Hepatocyte (in vitro differentiated cells): Measurements from ENCODE around the gene F7. TPM values are rescaled to one million over a fixed set of nuclear protein-coding genes. Genes with fewer than 3 reads are reported as not detected.

Experiments used
- DNase-seq: peaks from one replicate; pipeline ENCODE4 v3.0.0-alpha.2; 2016; ENCODE audit warnings: low spot score
- H2AFZ ChIP-seq: fragments of 200-600 bp; sonication (generic); 2 replicates; pipeline ENCODE4 v1.6.0; 2016; ENCODE audit warnings: antibody characterized with exemption, mild to moderate bottlenecking
- H3K27ac ChIP-seq: fragments of 200-600 bp; sonication (generic); 2 replicates; pipeline ENCODE4 v1.5.1; 2016; ENCODE audit warnings: mild to moderate bottlenecking
- H3K27me3 ChIP-seq: fragments of 200-600 bp; sonication (generic); 2 replicates; pipeline ENCODE4 v1.6.1; 2016
- H3K36me3 ChIP-seq: fragments of 200-600 bp; sonication (generic); replicated peaks from 2 replicates; pipeline ENCODE4 v1.5.1; 2016; ENCODE audit warnings: low read depth; ENCODE audit not compliant: insufficient read depth
- H3K4me1 ChIP-seq: fragments of 200-600 bp; sonication (generic); 2 replicates; pipeline ENCODE4 v1.5.1; 2016; ENCODE audit warnings: mild to moderate bottlenecking, moderate library complexity; ENCODE audit not compliant: insufficient read depth
- H3K4me2 ChIP-seq: fragments of 200-600 bp; sonication (generic); 2 replicates; pipeline ENCODE4 v1.6.0; 2016
- H3K4me3 ChIP-seq: fragments of 200-600 bp; sonication (generic); 2 replicates; pipeline ENCODE4 v1.5.1; 2016; ENCODE audit warnings: mild to moderate bottlenecking
- H3K79me2 ChIP-seq: fragments of 200-600 bp; sonication (generic); 2 replicates; pipeline ENCODE4 v1.6.0; 2017; ENCODE audit warnings: mild to moderate bottlenecking
- H3K9me2 ChIP-seq: fragments of 200-600 bp; sonication (generic); replicated peaks from 2 replicates; pipeline ENCODE4 v1.6.0; 2017; ENCODE audit warnings: mild to moderate bottlenecking; ENCODE audit not compliant: insufficient read depth
- H3K9me3 ChIP-seq: fragments of 200-600 bp; sonication (generic); 2 replicates; pipeline ENCODE4 v1.5.1; 2016; ENCODE audit warnings: low read depth, mild to moderate bottlenecking
- H4K20me1 ChIP-seq: fragments of 200-600 bp; sonication (generic); 2 replicates; pipeline ENCODE4 v1.6.0; 2016; ENCODE audit warnings: mild to moderate bottlenecking; ENCODE audit not compliant: insufficient read depth, poor library complexity, severe bottlenecking
- CTCF ChIP-seq: fragments of 200-600 bp; sonication (generic); IDR thresholded peaks from 2 replicates; pipeline ENCODE4 v1.5.1; 2016; ENCODE audit warnings: antibody characterized with exemption, mild to moderate bottlenecking; ENCODE audit not compliant: poor library complexity
- EZH2 ChIP-seq: fragments of 200-600 bp; sonication (generic); IDR thresholded peaks from 2 replicates; pipeline ENCODE4 v1.6.1; 2016; ENCODE audit warnings: antibody characterized with exemption, mild to moderate bottlenecking, borderline replicate concordance
- EZH2phosphoT487 ChIP-seq: fragments of 200-600 bp; sonication (generic); IDR thresholded peaks from one replicate; pipeline ENCODE4 v1.6.1; 2018; ENCODE audit warnings: antibody characterized with exemption, mild to moderate bottlenecking, low read depth, moderate library complexity; ENCODE audit not compliant: unreplicated experiment, severe bottlenecking
- WGBS: methylation state at CpG from one replicate; pipeline ENCODE4 v1.1.6; 2016; ENCODE audit warnings: low lambda C conversion rate; ENCODE audit errors: missing lambda C conversion rate; 5-methylcytosine and 5-hydroxymethylcytosine counted together
- polyA plus RNA-seq: library from polyadenylated mRNA; unstranded; fragments of >200 nt; fragmentation: Nextera tagmentation; extraction: Ambion mirVana; gene quantifications from 2 replicates; pipeline ENCODE4 v1.2.1, GENCODE V29; 2016
- total RNA-seq: library from RNA; depleted of rRNA; stranded (reverse); fragments of >200 nt; gene quantifications from 2 replicates; pipeline ENCODE4 v1.2.3, GENCODE V29; 2014

F7 gene
- total and polyA plus RNA-seq, 2 experiments from 2014 or later: 12.6 to 24.0 TPM

DNA sequence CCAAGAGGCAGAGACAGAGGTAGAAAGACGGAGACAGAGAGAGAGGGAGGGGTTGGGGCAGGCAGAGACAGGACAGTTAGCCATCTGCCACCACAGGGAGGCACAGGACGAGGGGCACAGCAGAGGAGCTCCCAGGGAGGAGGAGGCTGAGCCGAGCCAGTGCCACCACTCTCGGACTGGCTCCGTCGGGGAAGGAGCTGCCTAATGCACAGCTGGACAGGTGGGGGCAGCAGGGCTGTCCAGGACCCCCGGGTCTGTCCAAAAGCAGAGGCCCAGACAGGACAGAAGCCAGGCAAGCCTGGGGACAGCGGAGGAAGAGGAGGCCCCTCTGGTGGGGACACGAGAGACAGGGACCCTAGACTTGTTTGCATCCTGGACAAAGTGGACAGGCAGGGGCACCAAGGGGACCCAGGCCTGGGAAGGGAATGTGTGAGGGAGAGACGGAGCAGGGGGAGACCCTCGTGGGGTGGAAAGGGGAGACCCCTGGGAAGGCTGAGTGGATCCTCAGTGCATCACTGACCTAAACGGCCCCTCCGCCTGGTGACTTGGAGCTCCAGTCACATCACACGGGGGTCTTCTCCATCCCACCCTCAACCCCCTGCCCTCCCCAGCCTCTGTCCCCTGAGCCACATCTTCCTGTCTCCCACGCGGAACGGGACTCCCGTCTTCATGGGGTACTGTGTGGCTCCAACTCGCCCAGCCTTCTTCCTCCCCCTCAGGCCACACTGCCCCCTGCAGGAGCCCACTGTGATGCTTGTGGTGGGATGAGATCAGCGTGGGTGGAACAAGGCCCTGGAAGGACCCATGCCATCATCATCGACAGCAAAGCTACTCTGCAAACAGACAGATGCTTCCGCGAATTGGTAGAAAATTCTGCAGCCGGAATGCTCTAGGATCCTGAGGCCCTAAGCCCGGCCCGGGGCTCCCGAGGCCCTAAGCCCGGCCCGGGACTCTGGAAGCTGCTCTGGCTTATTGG lies 17.9 kb downstream of the F7 start:
- Histone ChIP-seq H4K20me1 (no peaks in the 10 kb centered on the region), H3K9me2 (no peaks in the 10 kb centered on the region), H3K9me3 (no peaks in the 10 kb centered on the region), H3K27me3 (no peaks in the 10 kb centered on the region), H3K4me1 (peaks cover 21% of the 10 kb centered on the region), H3K79me2 (peaks cover 18% of the 10 kb centered on the region), H3K4me2 (peak overlapping the region; percentile 76), H3K36me3 (no peaks in the 10 kb centered on the region), H3K4me3 (peak overlapping the region; percentile 15), H3K27ac (peak overlapping the region; percentile 93), H2AFZ (peak overlapping the region; percentile 53)
- WGBS: 88% methylated on average over 26 of the region's 29 CpGs
- no peak for DNase-seq
- TF ChIP-seq EZH2: no peak
- peak; percentile 23 for TF ChIP-seq CTCF

GRCh38 chr13:113124211-113124970 lies 18.8 kb downstream of the F7 start:
- no peak overlapping the region for H2AFZ ChIP-seq
- H3K4me2 ChIP-seq: no peak overlapping the region
- peaks cover 21% of the 10 kb centered on the region for H3K4me1 ChIP-seq
- no peaks in the 10 kb centered on the region for H3K36me3 ChIP-seq
- H3K4me3 ChIP-seq: no peak overlapping the region
- H3K79me2 ChIP-seq: peaks cover 18% of the 10 kb centered on the region
- no peak for DNase-seq
- WGBS: 97% methylated on average over 19 of the region's 19 CpGs
- H3K27ac ChIP-seq: peak overlapping the region; percentile 93
- H3K9me3 ChIP-seq: no peaks in the 10 kb centered on the region
- no peaks in the 10 kb centered on the region for H3K27me3 ChIP-seq
- no peaks in the 10 kb centered on the region for H4K20me1 ChIP-seq
- no peak for TF ChIP-seq EZH2
- no peak for TF ChIP-seq EZH2phosphoT487
- no peak for TF ChIP-seq CTCF
- H3K9me2 ChIP-seq: no peaks in the 10 kb centered on the region

- no peaks in the 10 kb centered on the region for H4K20me1 ChIP-seq
- no peaks in the 10 kb centered on the region for H3K9me2 ChIP-seq
- H2AFZ ChIP-seq: no peak overlapping the region
- WGBS: 97% methylated on average over 19 of the region's 19 CpGs
- no peak overlapping the region for H3K27ac ChIP-seq
- H3K9me3 ChIP-seq: no peaks in the 10 kb centered on the region
- TF ChIP-seq EZH2phosphoT487: no peak
- no peak for TF ChIP-seq EZH2
- TF ChIP-seq CTCF: no peak
- peaks cover 18% of the 10 kb centered on the region for H3K79me2 ChIP-seq
- H3K4me1 ChIP-seq: peaks cover 21% of the 10 kb centered on the region
- no peaks in the 10 kb centered on the region for H3K27me3 ChIP-seq
- H3K4me3 ChIP-seq: no peak overlapping the region
- DNase-seq: no peak
- H3K36me3 ChIP-seq: no peaks in the 10 kb centered on the region
- no peak overlapping the region for H3K4me2 ChIP-seq
Observed at GRCh38 chr13:113125506-113126264, 20.1 kb downstream of the F7 start.
